SK-MEL-5 (cell line): ENCODE measurements around the gene ZFP90. TPM values are rescaled to one million over a fixed set of nuclear protein-coding genes. Genes with fewer than 3 reads are reported as not detected.
A peak's percentile ranks its signal among the peaks of the same experiment; 100 is the strongest.

Experiments used
- DNase-seq: peaks from one replicate; pipeline ENCODE4 v3.0.0-alpha.2; 2016; ENCODE audit warnings: low read depth, low spot score
- in situ Hi-C: cut with HindIII; loops from 2 replicates; pipeline ENCODE4 v1.10.0; 2016; ENCODE audit warnings: low sequenced_read_pairs, high pct_unique_total_duplicates, low pct_unique_long_range_greater_than_20kb
- total RNA-seq: library from RNA; depleted of rRNA; stranded (reverse); fragments of >200 nt; shearing (Covaris generic); gene quantifications from 2 replicates; pipeline ENCODE4 v1.2.3, GENCODE V29; 2014

The ZFP90 gene
- total RNA-seq, 1 experiment from 2014 or later, result 10.0 TPM

DNA sequence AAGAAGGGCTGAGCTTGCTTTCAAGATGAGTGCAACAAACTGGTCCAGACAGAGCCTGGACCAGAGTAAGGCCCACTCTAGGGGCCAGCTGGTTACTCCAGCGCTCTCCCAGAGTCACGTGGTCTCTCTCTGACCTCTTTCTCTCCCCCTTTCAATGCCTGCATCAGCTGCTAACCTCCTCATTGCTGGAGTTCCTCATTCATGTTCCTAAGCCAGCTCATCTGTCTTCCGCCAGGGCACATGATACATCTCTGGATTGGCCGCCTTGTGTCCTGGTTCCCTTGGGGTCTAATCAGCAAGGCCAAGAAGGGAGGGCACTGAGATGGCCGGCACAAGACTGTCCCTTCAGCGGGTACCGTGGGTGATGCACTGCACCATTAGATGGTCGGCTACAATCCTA lies 26.9 kb upstream of the ZFP90 start:
- DNase-seq, result no peak
- in situ Hi-C loops, result no loop called here

GRCh38 chr16:68512742-68513141 lies 26.3 kb upstream of the ZFP90 start:
- DNase-seq, result no peak

GRCh38 chr16:68514511-68514910 lies 24.6 kb upstream of the ZFP90 start:
- in situ Hi-C loops, result no loop called here
- no peak for DNase-seq

More at GRCh38 chr16:68512742-68513141, 26.3 kb upstream of the ZFP90 start:
- in situ Hi-C loops, result no loop called here

DNA sequence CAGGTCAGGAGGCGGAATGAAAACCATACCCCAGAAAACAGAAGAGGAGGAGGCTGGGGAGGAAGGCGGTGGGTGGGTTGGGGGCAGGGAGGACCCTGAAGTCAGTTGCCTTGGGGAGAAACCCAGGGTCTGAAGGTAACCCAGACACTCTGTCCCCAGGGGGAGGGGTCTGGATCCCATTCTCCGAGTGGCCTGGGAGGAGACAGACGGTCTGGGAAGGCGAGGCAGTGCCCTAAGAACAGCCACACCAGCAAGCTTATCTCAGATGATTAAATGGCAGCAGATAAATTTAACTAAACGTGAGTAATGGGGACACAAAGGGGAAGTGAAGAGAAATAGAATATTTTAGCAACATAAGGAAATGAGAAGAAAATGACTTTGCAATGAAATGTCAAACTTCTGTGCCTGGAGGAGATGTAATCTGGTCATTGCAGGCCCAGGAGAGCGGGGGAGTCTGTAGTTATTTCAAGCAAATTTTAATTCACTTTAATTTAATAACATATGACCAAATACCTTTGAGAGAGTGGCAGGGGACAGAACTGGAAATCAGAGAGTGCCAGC lies 21.4 kb upstream of the ZFP90 start:
- DNase-seq, result no peak
- in situ Hi-C loops, result no loop called here

GRCh38 chr16:68519225-68519745 lies 19.8 kb upstream of the ZFP90 start:
- in situ Hi-C loops, result no loop called here
- DNase-seq, result no peak

GRCh38 chr16:68520649-68521086 lies 18.4 kb upstream of the ZFP90 start:
- in situ Hi-C loops, result no loop called here
- DNase-seq, result peak; percentile 77

DNA sequence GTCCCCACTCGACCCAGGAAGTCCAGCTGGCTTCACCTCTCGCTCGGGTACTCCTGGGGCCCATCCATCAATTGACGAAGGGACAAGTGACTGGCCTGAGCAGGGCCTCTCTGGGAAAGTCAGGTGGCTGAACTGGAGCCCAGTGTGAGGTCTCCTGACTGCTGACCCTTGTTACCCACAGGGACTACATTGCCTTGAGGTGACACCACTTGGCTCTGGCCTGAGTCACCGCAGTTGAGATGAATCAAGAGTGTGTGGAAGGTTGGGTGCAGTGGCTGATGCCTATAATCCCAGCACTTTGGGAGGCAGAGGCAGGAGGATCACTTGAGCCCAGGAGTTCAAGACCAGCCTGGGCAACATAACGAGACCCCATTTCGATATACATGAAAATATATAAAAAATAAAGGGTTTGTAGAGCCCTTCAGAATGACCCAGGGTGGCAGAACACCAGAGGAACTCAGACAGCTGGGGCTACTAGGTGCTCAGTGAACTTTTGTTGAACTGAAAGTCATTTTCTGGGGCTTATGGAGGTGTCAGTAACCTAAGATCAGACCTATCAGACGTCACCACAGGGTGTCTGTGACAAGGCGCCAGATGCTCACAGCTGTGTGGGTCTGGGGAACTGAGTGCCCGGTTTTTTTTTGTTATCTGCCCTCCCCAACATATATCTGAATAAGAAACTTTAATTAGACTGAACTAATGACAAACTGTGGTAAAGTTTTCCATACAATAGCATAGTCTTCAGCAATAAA lies 14.8 kb upstream of the ZFP90 start:
- DNase-seq, result no peak
- in situ Hi-C loops, result no loop called here

DNA sequence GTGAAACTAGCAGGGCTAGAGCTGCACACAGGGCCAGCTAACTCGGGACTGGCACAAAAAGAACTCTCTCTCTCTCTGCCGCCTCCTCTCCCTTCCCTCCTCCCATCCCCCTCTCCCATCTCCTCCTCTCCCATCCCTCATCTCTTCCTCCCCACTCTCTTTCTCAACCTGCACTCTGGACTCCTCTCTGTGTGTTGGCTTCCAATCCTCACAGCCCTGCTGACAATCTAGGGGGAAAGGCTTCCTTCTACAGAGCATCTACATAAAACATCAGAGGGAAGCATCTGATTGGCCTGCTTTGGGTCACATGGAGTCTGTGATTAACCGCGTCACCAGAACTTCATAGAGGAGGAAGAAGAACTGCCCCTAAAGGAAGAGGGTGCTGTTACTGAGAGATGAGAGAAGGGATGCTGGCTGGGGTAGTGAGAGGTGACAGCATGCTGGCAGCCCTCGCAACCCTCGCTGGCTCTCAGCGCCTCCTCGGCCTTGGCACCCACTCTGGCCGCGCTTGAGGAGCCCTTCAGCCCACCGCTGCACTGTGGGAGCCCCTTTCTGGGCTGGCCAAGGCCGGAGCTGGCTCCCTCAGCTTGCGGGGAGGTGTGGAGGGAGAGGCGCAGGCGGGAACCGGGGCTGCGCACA lies 12.8 kb upstream of the ZFP90 start:
- no peak for DNase-seq
- in situ Hi-C loops, result no loop called here

GRCh38 chr16:68526782-68527145 lies 12.3 kb upstream of the ZFP90 start:
- in situ Hi-C loops, result no loop called here
- no peak for DNase-seq

DNA sequence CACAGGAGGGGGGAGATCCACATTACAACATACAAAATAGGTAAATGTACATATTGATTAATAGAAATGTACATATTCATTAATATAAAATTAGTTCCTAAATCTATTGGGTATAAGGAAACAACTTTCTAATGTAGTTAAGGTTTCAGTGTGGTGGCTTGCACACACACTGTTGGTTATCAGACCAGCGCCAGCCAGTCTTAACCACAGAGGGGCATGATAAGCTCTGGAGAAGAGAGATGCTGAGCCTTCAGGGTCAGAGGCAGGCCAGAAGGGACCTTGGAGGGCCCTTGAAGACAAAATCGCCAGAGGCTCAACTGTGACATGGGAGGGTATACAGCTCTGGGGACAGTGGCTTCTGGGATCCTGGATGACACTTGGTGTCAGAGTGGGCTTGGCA lies 10.9 kb upstream of the ZFP90 start:
- DNase-seq, result no peak
- in situ Hi-C loops, result no loop called here

- peak; percentile 76 for DNase-seq
- in situ Hi-C loops, result no loop called here
Measured at GRCh38 chr16:68528686-68529379, 10.3 kb upstream of the ZFP90 start.

DNA sequence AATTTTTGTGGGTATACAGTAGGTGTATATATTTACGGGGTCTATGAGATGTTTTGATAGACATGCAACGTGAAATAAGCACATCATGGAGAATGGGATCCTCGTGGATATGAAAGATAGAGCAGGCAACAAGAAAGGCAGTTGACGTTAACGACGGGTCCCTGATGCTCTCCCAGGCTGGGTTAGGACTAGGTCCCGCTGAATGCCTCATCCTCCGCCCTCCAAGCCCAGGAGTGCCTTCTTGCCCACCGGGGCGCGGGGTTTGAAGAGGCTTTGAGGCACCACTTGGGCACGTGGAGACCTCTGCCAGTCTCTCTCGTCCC lies 9.5 kb upstream of the ZFP90 start:
- in situ Hi-C loops, result no loop called here

DNA sequence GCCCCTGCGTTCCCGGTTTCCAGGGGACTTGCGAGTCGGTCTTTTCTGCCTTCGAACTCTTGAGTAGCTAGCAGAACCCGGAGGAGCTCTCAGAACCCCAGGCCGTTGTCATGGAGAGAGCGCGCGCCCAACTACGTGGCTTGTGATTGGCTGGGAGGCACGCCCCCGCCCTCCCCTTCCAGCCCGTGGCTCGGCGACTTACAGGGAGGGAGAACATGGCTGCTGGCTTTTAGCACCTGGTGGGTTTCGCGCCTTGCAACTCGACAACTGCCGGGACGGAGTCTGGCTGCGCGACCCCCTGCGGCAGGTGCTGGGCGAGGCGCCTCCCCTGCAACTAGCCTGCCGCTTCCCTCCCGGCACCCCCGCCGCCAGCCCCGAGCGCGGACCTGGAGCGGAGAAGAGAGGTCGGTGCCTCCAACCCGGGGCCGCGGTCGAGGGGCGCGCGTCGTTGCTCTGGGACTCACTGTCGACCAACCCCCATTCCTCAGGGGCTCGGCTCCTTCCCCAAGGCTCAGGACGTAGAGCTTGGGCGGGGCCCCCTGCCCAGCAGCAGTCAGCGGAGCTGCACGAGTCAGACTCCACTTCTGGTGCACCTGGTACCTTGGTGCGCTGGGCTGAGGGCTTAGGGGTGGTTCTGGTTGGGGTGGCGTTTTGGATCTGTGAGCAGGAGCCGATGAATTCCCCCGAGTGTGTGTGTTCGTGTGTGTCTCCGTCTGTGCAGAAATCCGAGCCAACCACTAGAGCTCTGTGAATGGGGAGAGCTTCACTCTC lies 9.0 kb upstream of the ZFP90 start:
- DNase-seq, result peak; percentile 81
- in situ Hi-C loops, result no loop called here

More for the DNA sequence above, 9.5 kb upstream of the ZFP90 start:
- no peak for DNase-seq

- in situ Hi-C loops, result no loop called here
- no peak for DNase-seq
Measured at GRCh38 chr16:68533937-68534336, 5.2 kb upstream of the ZFP90 start.

- no peak for DNase-seq
- in situ Hi-C loops, result no loop called here
Measured at GRCh38 chr16:68535331-68535730, 3.8 kb upstream of the ZFP90 start.

GRCh38 chr16:68539711-68540239 lies 684 bp downstream of the ZFP90 start:
- DNase-seq, result no peak
- in situ Hi-C loops, result no loop called here

GRCh38 chr16:68548947-68549346 lies 9.9 kb downstream of the ZFP90 start:
- in situ Hi-C loops, result no loop called here
- DNase-seq, result no peak
